Measurements from ENCODE around the gene PRTFDC1. TPM values are rescaled to one million over a fixed set of nuclear protein-coding genes. Genes with fewer than 3 reads are reported as not detected.

The PRTFDC1 gene
- total RNA-seq, 1 donor from 2014 or later: 6.5 TPM

DNA sequence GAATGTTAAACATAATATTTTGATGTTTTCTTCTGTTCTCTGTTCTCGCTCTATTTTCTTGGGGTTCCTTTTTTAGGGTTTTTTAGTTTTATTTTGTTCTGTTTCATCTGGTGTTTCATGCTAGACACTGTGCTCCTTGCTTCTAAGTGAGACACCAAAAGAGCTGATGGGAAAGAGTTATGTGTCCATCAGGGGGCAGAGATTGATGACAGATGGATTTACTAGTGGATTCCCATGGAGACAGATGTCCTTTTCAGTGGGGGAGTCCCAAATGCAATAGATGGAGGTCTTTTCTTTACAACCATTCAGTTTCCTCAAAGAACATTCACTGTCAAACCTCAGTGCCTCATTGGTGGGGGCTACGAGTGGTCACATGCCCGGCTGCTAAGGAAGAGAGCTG, 34.9 kb downstream of the PRTFDC1 start:
- intact Hi-C loops (cut with DNase I): no loop called here
- no peak for ATAC-seq (ENCODE audit: poor library complexity)
- DNase-seq: no peak

DNA sequence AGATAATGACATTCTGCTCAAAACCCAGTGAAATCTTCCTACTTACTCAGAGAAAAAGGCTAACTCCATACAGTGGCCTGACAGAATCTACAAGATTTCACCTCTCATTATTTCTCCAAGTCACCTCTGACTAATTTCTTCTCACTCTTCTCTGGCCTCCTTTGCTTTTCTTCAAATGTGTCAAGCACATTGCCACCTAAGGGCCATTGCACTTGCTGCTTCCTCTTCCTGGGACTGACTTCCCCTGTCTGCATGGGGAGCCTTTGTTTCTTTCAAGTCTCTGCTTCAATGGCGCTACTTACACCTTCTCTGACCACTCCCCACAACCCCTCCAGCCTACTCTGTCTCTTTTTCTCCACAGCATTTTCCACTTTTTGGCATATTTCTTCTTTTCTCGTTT, 36.0 kb downstream of the PRTFDC1 start:
- no peak for ATAC-seq (ENCODE audit: poor library complexity)
- no peak for DNase-seq
- intact Hi-C loops (cut with DNase I): no loop called here

DNA sequence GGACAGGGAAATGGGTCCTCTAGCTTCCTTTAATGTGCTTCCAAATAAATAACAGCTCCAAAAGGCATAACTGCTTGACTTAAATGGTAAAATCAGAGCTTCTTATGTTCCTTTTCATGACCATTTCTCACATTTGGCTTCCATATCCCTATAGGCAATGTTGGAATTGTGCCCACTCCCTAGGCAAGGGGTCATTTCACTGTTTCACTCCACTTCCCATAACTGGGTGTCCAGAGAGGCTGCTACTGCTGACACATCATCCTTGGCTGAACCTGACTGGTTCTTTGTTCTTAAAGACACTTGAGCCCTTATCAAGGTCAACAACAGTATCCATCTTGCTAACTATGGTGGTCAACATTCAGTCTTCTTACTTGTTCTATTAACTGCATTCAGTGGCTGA, 37.1 kb downstream of the PRTFDC1 start:
- DNase-seq (no peak), ATAC-seq (ENCODE audit: poor library complexity) (no peak)
- intact Hi-C loops (cut with DNase I): no loop called here

DNA sequence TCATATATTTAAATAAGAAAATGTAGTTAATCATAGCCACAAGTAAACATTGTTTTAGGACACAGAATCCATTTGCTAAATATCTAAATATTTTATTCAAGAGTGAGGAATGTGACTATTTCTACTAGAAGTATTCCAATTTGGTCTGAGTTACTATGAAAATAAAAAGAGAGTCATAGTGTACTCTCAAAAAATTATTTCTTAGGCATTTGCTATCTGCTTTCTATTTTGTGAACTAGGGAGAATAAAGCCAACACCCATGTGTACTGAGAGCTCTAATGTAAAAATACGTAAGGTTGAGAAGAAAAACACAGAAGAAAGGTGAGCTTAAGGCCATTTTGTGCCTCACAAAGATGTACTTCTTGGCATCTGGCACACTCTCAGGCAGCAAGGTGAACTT, 38.3 kb downstream of the PRTFDC1 start:
- ATAC-seq (ENCODE audit: poor library complexity) (no peak), DNase-seq (no peak)
- intact Hi-C loops (cut with DNase I): no loop called here

DNA sequence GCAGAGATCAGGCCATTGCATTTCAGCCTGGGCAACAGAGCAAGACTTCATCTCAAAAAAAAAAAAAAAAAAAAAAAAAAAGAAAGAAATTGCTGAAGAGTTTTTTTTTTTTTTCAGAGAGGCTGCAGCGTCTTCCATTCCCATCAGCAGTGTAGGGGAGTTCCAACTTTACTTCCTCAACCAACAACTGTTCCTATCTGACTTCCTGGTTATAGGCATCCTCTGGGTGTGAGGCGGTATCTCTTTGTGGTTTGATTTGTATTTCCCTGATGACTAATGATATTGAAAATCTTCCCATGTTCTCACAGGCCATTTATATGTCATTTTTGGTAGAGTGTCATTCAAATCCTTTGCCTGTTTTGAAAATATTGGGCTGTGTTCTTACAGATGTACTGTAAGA, 40.2 kb downstream of the PRTFDC1 start:
- ATAC-seq (ENCODE audit: poor library complexity) (peak; percentile 72), DNase-seq (no peak)
- intact Hi-C loops (cut with DNase I): no loop called here

DNA sequence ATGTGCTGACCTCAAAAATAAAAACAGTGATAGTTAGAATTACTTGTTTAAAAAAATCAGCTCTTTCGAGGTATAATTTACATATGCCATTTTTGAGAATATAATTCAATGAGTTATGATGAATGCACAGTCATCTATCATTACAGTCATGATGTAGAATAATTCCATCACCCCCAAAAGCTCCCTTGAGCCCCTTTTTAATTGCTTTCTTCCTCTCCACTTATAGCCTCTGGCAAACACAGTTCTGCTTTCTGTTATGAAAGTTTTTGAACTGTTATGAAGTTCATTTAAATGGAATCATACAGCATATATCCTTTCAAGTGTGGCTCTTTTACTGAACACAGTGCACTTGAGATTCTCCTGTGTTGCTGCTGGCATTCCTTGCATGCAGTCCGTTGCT, 41.4 kb downstream of the PRTFDC1 start:
- intact Hi-C loops (cut with DNase I): no loop called here
- DNase-seq: no peak
- no peak for ATAC-seq (ENCODE audit: poor library complexity)

DNA sequence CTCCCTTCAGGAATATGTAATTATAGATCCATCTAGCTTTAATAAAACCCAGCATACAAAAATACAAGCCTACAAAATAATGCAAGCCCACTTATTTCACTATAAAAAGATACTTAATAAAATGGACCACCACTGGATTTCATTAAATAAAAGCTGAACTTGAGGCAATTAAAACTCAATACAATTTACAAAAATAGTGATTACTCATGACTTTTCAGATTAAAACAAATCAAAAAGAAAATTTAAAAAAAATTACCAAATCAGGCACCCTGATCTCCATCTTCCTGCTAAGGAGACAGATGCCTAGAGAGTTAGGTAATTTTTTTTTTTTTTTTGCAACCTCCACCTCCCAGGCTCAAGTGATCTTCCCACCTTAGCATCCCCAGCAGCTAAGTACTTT, 41.8 kb downstream of the PRTFDC1 start:
- intact Hi-C loops (cut with DNase I): no loop called here
- ATAC-seq (ENCODE audit: poor library complexity): no peak
- DNase-seq: no peak

DNA sequence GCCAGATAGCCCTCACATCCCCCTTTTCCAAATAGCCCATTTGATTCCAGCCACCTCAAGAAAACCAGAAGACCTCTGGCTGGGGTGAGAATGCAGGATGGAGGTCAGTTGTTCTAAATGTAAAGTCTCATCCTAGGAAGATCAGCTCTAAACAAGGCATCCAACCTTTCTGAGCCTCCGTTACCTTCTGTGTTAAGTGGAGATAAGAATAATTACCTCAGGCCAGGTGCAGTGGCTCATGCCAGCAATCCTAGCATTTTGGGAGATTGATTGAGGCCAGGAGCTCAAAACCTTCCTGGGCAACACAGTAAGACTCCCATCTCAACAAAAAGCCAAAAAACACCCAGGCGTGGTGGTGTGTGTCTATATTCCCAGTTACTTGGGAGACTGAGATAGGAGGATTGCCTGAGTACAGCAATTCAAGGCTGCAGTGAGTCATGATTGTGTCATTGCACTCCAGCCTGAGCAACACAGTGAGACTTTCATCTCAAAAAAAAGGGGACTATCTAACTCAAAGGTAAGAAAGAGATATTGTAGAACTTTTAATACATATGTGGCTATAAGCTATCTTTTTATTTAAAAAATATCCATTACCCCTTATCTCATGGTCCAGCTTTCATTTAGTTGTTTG, 43.5 kb downstream of the PRTFDC1 start:
- ATAC-seq (ENCODE audit: poor library complexity): no peak
- DNase-seq: no peak
- intact Hi-C loops (cut with DNase I): no loop called here

DNA sequence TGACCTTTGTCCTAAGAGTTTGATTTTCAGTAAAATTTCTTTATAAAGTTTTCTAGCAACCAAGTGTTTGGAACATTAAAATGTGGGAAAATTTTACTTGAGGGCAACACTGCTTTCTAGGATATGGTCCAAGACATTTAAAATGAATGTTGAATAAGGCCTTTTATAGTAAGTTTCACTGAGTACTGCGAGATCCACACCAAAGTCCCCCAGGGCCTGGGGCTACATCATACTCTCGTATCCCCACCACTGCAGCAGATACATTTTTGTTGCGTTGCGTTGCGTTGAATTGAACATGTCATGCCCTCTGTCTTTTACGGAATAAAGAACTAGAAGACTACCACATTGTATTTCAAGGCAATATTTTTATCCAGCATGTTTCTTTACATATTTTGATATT, 44.5 kb downstream of the PRTFDC1 start:
- intact Hi-C loops (cut with DNase I): no loop called here
- ATAC-seq (ENCODE audit: poor library complexity): no peak

DNA sequence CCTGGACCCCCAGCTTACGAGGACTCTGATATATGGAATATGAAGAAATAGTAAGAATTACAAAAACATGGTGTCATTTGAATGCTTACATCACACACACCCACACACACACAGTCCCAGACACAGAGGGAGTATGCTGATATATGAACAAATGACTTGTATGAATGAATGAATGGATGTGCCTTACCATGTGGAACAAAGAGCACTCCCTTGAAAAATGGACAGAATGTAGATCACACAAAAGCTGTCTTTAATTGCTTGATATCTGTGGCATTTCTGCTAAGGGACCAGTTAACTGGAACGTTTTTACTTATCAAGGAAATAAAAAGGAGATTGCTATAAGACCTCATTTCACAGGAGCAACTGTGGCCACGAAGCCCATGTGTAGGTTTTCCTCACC, 46.0 kb downstream of the PRTFDC1 start:
- intact Hi-C loops (cut with DNase I): no loop called here
- no peak for ATAC-seq (ENCODE audit: poor library complexity)

More for the DNA sequence above, 44.5 kb downstream of the PRTFDC1 start:
- no peak for DNase-seq

DNA sequence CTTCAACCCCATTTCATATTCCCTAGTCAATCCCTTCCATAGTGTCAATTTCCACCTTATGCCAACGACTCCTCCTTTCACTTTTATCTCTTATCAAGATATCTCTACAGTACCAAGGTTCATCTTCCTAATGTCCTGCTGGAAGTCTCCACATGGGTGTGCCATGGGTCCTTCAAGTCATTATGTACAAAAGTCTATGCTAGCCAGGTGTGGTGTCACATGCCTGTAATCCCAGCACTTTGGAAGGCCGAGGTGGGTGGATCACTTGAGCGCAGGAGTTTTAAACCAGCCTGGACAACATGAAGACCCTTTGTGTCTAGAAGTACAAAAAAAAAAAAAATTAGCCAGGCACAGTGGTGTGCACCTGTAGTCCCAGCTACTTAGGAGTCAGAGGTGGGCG, 47.6 kb downstream of the PRTFDC1 start:
- ATAC-seq (ENCODE audit: poor library complexity): no peak
- DNase-seq: no peak
- intact Hi-C loops (cut with DNase I): no loop called here

More for the DNA sequence above, 46.0 kb downstream of the PRTFDC1 start:
- no peak for DNase-seq

DNA sequence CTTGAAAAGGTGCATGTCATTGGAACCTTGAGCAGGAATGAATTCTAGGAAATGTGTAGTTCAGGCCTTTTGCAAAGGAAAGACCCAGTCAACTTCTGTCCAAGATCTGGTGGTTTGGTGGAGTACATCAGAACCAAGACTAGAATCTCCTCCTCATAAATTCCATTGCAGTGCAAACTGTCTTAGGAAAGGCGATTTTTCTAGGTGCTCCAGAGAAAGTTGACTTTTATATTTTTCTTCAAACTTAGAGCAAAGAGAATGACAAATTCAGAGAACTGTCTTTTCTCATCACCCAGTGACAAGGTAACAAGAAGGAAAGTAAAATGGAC, 50.0 kb downstream of the PRTFDC1 start:
- intact Hi-C loops (cut with DNase I): no loop called here
- DNase-seq (no peak), ATAC-seq (ENCODE audit: poor library complexity) (no peak)

DNA sequence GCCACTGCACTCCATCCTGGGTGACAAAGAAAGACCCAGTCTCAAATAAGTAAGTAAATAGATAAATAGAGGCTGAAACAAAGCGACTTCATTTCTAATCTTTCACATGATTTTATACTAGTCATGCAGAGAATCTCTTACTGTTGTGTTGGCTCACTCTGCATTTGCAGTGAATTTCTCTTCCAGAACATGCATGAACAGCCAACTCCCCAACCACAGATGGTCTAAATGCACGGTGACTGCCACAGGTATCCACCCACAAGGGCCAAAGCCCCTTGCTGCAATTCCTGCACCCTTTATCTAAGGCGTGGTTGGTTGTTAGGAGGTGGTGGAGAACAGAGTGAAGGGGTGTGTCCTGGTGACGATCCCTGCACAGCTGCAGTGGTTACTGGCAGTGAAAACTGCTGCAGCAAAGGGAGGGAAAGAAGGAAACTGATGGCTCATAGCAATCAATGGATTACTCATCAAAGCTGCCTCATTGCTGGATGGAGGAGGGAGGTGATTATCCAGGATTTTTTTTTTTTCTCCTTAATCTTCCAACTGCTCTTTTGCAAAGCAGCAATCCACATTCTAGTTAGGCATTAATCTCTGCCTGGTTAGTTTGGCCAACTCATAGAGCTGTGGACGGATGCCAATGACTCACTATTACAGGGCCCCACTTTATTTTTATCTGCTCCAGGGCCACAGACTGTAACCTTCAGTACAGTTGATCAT, 50.6 kb downstream of the PRTFDC1 start:
- intact Hi-C loops (cut with DNase I): no loop called here
- DNase-seq: no peak
- peak; percentile 84 for ATAC-seq (ENCODE audit: poor library complexity)

DNA sequence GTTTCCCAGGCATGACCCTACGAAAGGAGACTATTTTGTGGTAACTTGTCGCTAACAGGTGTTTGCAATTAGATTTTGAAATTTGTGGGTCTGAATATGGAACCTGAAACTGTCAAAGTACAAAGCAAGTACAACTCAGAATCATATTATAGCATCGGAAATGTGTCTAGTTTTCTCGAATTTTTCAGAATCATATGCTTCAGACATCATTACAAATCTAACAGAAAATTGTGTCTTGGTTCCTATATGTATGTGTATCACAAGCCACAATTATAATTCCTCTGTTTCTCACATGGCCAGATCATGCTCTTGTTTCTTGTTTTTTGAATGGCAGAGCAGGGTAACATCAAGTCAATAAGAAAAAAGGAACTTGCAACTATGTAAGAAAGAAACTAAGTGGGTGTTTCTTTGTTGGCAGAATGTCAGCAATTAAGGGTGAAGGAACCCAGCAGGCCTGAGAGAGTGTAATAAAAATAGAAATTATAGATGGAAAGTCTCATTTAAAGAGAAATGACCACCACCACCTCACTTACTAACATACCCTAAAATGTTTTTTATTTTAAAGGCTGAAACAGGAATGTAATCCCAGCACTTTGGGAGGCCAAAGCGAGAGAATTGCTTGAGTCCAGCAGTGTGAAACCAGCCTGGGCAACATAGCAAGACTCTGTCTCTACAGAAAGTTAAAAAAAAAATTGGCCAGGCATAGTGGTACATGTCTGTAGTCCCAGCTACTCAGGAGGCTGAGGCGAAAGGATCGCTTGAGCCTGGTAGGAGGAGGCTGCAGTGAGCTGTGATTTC, 51.3 kb downstream of the PRTFDC1 start:
- ATAC-seq (ENCODE audit: poor library complexity) (peak; percentile 52), DNase-seq (no peak)
- intact Hi-C loops (cut with DNase I): no loop called here

DNA sequence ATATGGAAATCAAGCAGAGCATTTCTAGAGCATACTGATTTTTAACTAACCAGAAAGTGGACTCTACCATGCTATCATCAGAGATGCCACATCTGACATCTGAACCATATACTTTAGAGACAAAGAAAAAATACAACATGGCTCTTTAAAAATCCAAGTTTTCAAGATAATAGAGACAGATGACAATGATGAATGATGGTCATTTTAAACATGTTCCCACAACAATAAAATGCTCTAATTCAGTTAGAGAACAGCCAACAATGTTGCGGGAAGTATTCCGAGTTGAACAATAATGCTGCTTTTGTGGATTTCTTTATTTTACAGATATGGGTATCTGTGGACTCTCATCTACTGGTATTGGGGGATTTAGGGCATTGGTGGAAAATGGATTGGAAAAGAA, 52.8 kb downstream of the PRTFDC1 start:
- intact Hi-C loops (cut with DNase I): no loop called here
- ATAC-seq (ENCODE audit: poor library complexity): no peak
- DNase-seq: no peak

DNA sequence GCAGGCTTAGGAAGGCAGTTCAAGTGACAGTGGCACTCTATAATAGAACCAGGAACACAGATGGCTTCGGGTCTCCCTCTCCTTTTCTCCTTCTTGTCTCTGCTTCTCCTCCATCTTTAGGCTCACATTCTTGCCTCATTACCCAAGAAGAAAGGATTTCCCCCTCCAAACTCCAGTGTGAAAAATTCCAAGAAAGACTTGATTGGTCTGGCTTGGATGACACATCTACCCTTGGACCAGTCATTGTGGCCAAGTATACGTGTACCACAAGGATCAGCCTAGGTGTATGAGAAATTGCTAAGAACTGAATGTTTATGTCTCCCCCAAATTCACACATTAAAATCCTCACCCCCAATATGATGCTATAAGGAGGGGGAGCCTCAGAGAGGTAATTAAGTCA, 53.9 kb downstream of the PRTFDC1 start:
- intact Hi-C loops (cut with DNase I): no loop called here
- no peak for ATAC-seq (ENCODE audit: poor library complexity)
- no peak for DNase-seq

DNA sequence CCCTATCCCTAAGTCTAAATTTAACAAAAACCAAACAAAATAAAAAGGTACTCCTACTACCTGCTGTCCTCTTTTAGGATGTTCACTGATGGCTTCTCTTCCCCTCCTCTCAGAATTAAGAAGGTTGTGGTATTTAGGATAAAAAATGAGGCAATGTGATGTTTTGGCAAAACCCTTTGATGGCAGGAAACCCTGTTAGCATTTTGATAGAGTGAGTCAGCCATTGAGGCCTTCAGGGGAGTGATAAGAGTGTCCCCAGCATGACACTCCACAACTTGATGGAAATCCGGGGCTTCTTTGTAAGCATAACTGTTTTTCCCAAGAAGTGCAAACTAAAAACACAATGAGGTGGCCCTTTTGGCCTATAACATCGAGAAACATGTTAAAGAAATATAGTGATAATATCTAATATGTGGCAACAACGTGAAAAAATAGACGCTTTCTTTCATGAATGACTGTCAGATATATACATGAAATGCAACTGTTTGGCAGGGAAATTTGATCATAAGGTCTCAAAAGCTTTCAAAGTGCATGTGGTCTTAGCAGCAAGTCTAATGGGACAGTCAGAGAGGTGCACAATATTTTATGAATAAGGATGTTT, 55.0 kb downstream of the PRTFDC1 start:
- DNase-seq: no peak
- intact Hi-C loops (cut with DNase I): no loop called here
- ATAC-seq (ENCODE audit: poor library complexity): peak; percentile 17

DNA sequence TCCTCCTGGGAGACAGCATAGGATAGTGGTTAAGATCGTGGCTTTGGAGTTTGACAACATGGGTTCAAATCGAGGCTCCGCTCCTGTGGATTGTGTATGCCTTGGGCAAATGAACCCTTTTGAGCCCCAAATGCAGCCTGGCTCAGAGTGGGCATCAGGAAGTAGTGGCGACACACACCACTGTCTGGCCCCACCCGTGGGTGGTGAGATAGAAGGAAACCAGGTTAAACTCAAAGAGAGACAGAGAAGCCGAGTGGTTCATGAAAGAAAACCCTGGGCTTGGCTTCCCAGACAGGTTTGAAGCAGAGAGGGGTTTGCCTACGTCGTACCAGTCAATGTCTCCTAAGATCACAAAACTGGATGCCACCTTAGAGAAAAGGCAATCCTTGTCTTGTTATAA, 57.7 kb downstream of the PRTFDC1 start:
- intact Hi-C loops (cut with DNase I): no loop called here
- ATAC-seq (ENCODE audit: poor library complexity): no peak
- DNase-seq: no peak

DNA sequence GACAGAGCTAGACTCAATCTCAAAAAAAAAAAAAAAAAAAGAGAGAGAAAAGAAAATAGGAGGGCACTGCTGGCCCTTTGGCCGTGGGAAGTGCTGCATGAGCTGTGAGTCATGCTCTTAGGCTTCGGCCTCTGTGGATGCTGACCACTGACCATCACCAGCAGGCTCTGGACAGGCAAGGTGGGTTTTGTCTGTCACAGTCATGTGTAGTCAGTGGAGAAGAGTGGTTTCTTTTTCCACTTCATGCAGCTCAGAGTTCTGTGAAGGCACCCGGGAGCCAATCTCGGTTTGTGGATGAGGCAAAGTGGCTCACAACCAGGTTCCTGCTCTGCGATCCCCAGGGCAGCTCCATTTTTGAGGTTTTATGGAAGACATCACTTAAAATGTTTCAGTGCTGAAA, 58.1 kb downstream of the PRTFDC1 start:
- ATAC-seq (ENCODE audit: poor library complexity): no peak
- DNase-seq: no peak
- intact Hi-C loops (cut with DNase I): no loop called here

DNA sequence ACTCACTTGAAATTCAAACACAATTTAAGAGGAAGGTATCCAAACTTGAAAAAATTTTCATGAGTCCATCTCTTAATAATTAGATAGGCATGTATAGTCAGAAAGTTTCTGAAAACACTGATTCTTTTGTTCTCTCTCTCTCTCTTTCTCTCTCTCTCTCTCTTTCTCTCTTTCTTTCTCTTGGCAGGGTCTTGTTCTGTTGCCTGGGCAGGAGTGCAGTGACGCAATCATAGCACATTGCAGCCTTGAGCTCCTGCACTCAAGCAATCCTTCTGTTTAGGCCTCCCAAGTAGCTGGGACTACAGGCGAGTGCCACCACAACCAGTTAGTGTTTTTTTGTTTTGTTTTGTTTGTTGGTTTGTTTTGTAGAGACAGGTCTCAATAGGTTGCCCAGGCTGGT, 59.3 kb downstream of the PRTFDC1 start:
- intact Hi-C loops (cut with DNase I): no loop called here
- ATAC-seq (ENCODE audit: poor library complexity) (no peak), DNase-seq (no peak)

Data from Right ventricle myocardium superior (tissue), 1 donor.